ENCODE results near the gene MRPS15. TPM values are rescaled to one million over a fixed set of nuclear protein-coding genes. Genes with fewer than 3 reads are reported as not detected.
"Not testable (repeated sequence)": the region's sequence is repeated elsewhere in the genome, so short reads cannot be mapped to it uniquely, and the experiment has no call there.

The MRPS15 gene
- total RNA-seq, 1 experiment from 2014 or later, result 113 TPM

DNA sequence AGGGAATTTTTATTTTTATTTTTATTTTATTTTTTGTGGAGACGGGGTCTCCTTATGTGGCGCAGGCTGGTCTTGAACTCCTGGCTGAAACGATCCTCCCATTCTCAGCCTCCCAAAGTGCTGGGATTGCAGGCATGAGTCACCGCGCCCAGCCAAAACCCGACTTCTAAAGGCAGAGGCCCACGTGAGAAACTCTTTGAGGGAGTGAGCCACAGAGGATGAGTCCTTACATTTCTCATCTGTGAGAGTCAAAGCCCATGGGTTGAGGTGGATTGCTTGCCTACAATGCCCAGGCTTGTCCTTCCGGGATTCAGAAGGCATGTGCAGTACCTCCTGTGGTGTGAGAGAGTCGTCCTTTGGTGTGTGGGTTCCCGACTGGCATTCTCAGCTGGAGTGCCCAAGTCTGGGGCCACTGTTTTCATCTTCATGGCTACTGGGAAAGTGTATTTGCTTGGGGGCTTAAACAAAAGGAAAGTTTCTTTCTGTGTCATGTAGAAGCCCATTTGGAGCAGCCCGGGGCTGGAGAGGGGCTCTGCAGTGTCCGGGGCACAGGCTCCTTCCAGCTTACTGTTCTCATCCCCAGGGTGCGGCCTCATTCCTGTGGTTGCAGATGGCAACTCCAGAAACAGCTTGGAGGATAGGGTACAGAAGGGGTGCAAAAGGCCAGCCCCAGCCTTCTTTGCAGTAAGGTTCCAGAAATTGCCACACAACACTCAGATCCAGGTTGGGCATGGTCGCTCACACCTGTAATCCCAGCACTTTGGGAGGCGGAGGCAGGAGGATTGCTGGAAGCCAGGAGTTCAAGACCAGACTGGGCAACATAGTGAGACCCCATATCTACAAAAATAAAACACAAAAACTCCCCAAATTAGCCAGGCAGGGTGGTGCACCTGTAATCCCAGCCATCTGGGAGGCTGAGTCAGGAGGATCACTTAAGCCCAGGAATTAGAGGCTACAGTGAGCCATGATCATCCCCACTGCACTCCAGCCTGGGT is 47.9 kb upstream of the MRPS15 start:
- no peaks in the 10 kb centered on the region for H3K36me3 ChIP-seq (ENCODE audit: control insufficient read depth, insufficient read depth, low read length)
- ChIA-PET POLR2A (no interaction called here), CTCF (interaction anchor here (0.6 kb wide), 1 partner anchor 170 kb away, joined by 5 read pairs; no protein-coding TSS in a partner anchor)
- H3K9me3 ChIP-seq (ENCODE audit: control insufficient read depth, insufficient read depth, low read depth, low read length), result no peaks in the 10 kb centered on the region
- in situ Hi-C loops (cut with HindIII; ENCODE audit: low pct_unique_long_range_greater_than_20kb, low sequenced_read_pairs), result no loop called here
- TF ChIP-seq TCF7L2 (IDR thresholded peaks at IDR 0.05; ENCODE audit: low read depth, low read length) (no peak), POLR2AphosphoS5 (IDR thresholded peaks at IDR 0.05; ENCODE audit: low read depth, low read length) (no peak), SIN3A (IDR thresholded peaks at IDR 0.05; ENCODE audit: borderline replicate concordance, insufficient read depth, low read depth, low read length) (no peak)
- TF ChIP-seq, protein P1, sequence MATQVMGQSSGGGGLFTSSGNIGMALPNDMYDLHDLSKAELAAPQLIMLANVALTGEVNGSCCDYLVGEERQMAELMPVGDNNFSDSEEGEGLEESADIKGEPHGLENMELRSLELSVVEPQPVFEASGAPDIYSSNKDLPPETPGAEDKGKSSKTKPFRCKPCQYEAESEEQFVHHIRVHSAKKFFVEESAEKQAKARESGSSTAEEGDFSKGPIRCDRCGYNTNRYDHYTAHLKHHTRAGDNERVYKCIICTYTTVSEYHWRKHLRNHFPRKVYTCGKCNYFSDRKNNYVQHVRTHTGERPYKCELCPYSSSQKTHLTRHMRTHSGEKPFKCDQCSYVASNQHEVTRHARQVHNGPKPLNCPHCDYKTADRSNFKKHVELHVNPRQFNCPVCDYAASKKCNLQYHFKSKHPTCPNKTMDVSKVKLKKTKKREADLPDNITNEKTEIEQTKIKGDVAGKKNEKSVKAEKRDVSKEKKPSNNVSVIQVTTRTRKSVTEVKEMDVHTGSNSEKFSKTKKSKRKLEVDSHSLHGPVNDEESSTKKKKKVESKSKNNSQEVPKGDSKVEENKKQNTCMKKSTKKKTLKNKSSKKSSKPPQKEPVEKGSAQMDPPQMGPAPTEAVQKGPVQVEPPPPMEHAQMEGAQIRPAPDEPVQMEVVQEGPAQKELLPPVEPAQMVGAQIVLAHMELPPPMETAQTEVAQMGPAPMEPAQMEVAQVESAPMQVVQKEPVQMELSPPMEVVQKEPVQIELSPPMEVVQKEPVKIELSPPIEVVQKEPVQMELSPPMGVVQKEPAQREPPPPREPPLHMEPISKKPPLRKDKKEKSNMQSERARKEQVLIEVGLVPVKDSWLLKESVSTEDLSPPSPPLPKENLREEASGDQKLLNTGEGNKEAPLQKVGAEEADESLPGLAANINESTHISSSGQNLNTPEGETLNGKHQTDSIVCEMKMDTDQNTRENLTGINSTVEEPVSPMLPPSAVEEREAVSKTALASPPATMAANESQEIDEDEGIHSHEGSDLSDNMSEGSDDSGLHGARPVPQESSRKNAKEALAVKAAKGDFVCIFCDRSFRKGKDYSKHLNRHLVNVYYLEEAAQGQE (IDR thresholded peaks at IDR 0.05; ENCODE audit: insufficient read depth in 1 of 2, low read depth in 2 of 2, low read length in 1 of 2), result no peak
- TF ChIP-seq, protein P2, sequence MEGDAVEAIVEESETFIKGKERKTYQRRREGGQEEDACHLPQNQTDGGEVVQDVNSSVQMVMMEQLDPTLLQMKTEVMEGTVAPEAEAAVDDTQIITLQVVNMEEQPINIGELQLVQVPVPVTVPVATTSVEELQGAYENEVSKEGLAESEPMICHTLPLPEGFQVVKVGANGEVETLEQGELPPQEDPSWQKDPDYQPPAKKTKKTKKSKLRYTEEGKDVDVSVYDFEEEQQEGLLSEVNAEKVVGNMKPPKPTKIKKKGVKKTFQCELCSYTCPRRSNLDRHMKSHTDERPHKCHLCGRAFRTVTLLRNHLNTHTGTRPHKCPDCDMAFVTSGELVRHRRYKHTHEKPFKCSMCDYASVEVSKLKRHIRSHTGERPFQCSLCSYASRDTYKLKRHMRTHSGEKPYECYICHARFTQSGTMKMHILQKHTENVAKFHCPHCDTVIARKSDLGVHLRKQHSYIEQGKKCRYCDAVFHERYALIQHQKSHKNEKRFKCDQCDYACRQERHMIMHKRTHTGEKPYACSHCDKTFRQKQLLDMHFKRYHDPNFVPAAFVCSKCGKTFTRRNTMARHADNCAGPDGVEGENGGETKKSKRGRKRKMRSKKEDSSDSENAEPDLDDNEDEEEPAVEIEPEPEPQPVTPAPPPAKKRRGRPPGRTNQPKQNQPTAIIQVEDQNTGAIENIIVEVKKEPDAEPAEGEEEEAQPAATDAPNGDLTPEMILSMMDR (IDR thresholded peaks at IDR 0.05), result no peak
- BruUV-seq (replicated peaks), result no TSS peak
- no peaks in the 10 kb centered on the region for H3K4me1 ChIP-seq (ENCODE audit: control insufficient read depth, insufficient read depth, low read length)
- intact Hi-C loops (cut with micrococcal nuclease; ENCODE audit: unreplicated experiment), result no loop called here
- no peak overlapping the region for H3K27ac ChIP-seq (ENCODE audit: low read length)
- no peaks in the 10 kb centered on the region for H3K27me3 ChIP-seq (ENCODE audit: control insufficient read depth, insufficient read depth, low read length)
- no peak overlapping the region for H3K4me3 ChIP-seq (ENCODE audit: low read depth in 2 of 2, low read length in 2 of 2)
- DNase-seq (ENCODE audit: low read depth, low spot score) (no peak), ATAC-seq (no peak)

DNA sequence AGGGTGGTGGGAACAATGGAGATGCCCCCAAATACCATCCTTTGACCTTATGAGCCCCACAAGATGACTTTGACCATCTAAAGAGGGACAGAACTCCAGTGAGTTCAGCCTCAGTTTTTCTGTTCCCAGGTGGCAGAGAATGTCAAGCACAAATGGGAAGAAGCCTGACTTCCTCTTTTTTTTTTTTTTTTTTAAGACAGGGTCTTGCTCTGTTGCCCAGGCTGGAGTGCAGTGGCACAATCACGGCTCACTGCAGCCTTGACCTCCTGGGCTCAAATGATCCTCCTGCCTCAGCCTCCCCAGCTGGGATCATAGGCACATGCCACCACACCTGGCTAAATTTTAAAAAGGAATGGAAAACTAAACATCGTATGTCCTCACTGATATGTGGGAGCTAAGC is 47.0 kb upstream of the MRPS15 start:
- intact Hi-C loops (cut with micrococcal nuclease; ENCODE audit: unreplicated experiment); H3K9me3 ChIP-seq (ENCODE audit: control insufficient read depth, insufficient read depth, low read depth, low read length); POLR2A ChIA-PET; in situ Hi-C loops (cut with HindIII; ENCODE audit: low pct_unique_long_range_greater_than_20kb, low sequenced_read_pairs); H3K36me3 ChIP-seq (ENCODE audit: control insufficient read depth, insufficient read depth, low read length); H3K4me1 ChIP-seq (ENCODE audit: control insufficient read depth, insufficient read depth, low read length); BruUV-seq (replicated peaks); H3K27ac ChIP-seq (ENCODE audit: low read length); H3K27me3 ChIP-seq (ENCODE audit: control insufficient read depth, insufficient read depth, low read length); DNase-seq (ENCODE audit: low read depth, low spot score); H3K4me3 ChIP-seq (ENCODE audit: low read depth in 2 of 2, low read length in 2 of 2); ATAC-seq; CTCF ChIA-PET: not testable (repeated sequence)

DNA sequence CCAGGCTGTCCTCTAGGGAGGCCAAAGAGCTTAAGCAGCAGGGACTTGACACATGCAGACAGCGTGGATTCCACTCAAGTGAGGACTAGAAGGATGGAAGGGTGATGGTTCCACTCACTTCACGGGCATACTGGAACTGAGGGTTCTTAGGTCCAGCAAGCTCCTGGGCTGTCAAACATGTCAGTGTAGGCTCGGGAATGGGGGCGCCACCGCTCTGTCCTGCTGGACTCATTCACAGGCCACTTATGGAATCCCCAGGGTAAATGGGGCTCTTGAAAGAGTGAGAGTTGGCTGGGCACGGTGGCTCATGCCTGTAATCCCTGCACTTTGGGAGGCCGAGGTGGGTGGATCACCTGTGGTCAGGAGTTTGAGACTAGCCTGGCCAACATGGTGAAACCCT is 46.2 kb upstream of the MRPS15 start:
- no TSS peak for BruUV-seq (replicated peaks)
- Histone ChIP-seq H3K27me3 (ENCODE audit: control insufficient read depth, insufficient read depth, low read length) (no peaks in the 10 kb centered on the region; the same call in 1 of the 2 replicates), H3K4me1 (ENCODE audit: control insufficient read depth, insufficient read depth, low read length) (no peaks in the 10 kb centered on the region), H3K4me3 (ENCODE audit: low read depth in 2 of 2, low read length in 2 of 2) (no peak overlapping the region), H3K27ac (ENCODE audit: low read length) (no peak overlapping the region), H3K9me3 (ENCODE audit: control insufficient read depth, insufficient read depth, low read depth, low read length) (no peaks in the 10 kb centered on the region), H3K36me3 (ENCODE audit: control insufficient read depth, insufficient read depth, low read length) (no peaks in the 10 kb centered on the region)
- no peak for TF ChIP-seq TCF7L2 (IDR thresholded peaks at IDR 0.05; ENCODE audit: low read depth, low read length)
- TF ChIP-seq SIN3A (IDR thresholded peaks at IDR 0.05; ENCODE audit: borderline replicate concordance, insufficient read depth, low read depth, low read length), result no peak
- TF ChIP-seq, protein P2 (IDR thresholded peaks at IDR 0.05), result no peak
- TF ChIP-seq, protein P1 (IDR thresholded peaks at IDR 0.05; ENCODE audit: insufficient read depth in 1 of 2, low read depth in 2 of 2, low read length in 1 of 2), result no peak
- TF ChIP-seq POLR2AphosphoS5 (IDR thresholded peaks at IDR 0.05; ENCODE audit: low read depth, low read length), result no peak
- CTCF ChIA-PET, result no interaction called here
- POLR2A ChIA-PET, result no interaction called here
- intact Hi-C loops (cut with micrococcal nuclease; ENCODE audit: unreplicated experiment), result no loop called here
- ATAC-seq (no peak), DNase-seq (ENCODE audit: low read depth, low spot score) (no peak)
- in situ Hi-C loops (cut with HindIII; ENCODE audit: low pct_unique_long_range_greater_than_20kb, low sequenced_read_pairs), result no loop called here
